HepG2 (cell line): ENCODE measurements around the gene DRC7. TPM values are rescaled to one million over a fixed set of nuclear protein-coding genes. Genes with fewer than 3 reads are reported as not detected.

Experiments
- ATAC-seq: fragments of 200-7000 bp; cut with Tn5 transposase; 3 replicates; pipeline ENCODE4 v1.9.1; 2020; ENCODE audit warnings: mild to moderate bottlenecking, moderate library complexity
- BruUV-seq: library from RNA; stranded (reverse); fragments of 400-500 nt; replicated peaks from 2 replicates; lab custom pipeline; 2021; lab: Mats Ljungman, UMichigan
- CTCF ChIA-PET: fragments of 300-600 bp; formaldehyde crosslinking; extraction: SDS; loops from one replicate; lab custom pipeline; 2021; ENCODE audit warnings: low total read pairs, inconsistent platforms, low intra/inter-chr PET ratio; lab: Yijun Ruan, JAX
- POLR2A ChIA-PET: fragments of 350-600 bp; sonication (Branson Sonifier 250); formaldehyde crosslinking; loops from one replicate; lab custom pipeline; 2020; ENCODE audit warnings: antibody characterized with exemption, inconsistent platforms; lab: Yijun Ruan, JAX
- DNase-seq: peaks from one replicate; pipeline ENCODE4 v3.0.0-alpha.2; 2015; ENCODE audit warnings: low spot score
- FAIRE-seq: peaks from 3 replicates; lab custom pipeline; 2011; peaks lifted over from hg19 to GRCh38; lab: Jason Lieb, UNC
- H2AFZ ChIP-seq: one replicate; pipeline ENCODE4 v1.6.1; 2011; ENCODE audit warnings: low read length, inconsistent platforms
- H3K27ac ChIP-seq: fragments of 300-600 bp; 3 replicates; pipeline ENCODE4 v1.8.0; 2011; ENCODE audit warnings: mixed run types, mild to moderate bottlenecking, mixed read lengths, low read length, inconsistent platforms; ENCODE audit not compliant: insufficient read depth; ENCODE audit errors: extremely low read length
- H3K27me3 ChIP-seq, 2 experiments: fragments of 200-600 bp in 1 of 2; 2 replicates in 1 of 2; 3 replicates in 1 of 2; pipeline versions ENCODE4 v1.6.0 to v1.8.0; 2011; ENCODE audit warnings: low read length in 2 of 2, mild to moderate bottlenecking in 2 of 2, moderate library complexity in 2 of 2, inconsistent platforms in 1 of 2; ENCODE audit not compliant: insufficient read depth in 2 of 2, control insufficient read depth in 1 of 2
- H3K36me3 ChIP-seq, 2 experiments: fragments of 200-600 bp in 1 of 2; replicated peaks in 1 of 2; 2 replicates in 1 of 2; 3 replicates in 1 of 2; pipeline versions ENCODE4 v1.5.1 to v1.8.0; 2011; ENCODE audit warnings: low read length in 2 of 2, inconsistent platforms in 1 of 2; ENCODE audit not compliant: insufficient read depth in 2 of 2, control insufficient read depth in 1 of 2
- H3K4me1 ChIP-seq: 2 replicates; pipeline ENCODE4 v1.5.1; 2012; ENCODE audit warnings: low read length, inconsistent platforms; ENCODE audit not compliant: insufficient read depth
- H3K4me2 ChIP-seq: 2 replicates; pipeline ENCODE4 v1.6.0; 2011; ENCODE audit warnings: low read depth, low read length, inconsistent platforms
- H3K4me3 ChIP-seq, 3 experiments: fragments of 200-600 bp in 1 of 3; sonication (generic), shearing (Covaris generic) in 1 of 3; replicated peaks in 1 of 3; 2 replicates each; pipeline ENCODE4 v1.5.1; 2011 to 2016; ENCODE audit warnings: low read length in 3 of 3, inconsistent platforms in 2 of 3, low read depth in 2 of 3, mild to moderate bottlenecking in 2 of 3, control low read depth in 1 of 3, mixed read lengths in 1 of 3; ENCODE audit not compliant: insufficient read depth in 1 of 3
- H3K79me2 ChIP-seq: one replicate; pipeline ENCODE4 v1.6.1; 2011; ENCODE audit warnings: low read length, inconsistent platforms; ENCODE audit not compliant: insufficient read depth
- H3K9ac ChIP-seq: 2 replicates; pipeline ENCODE4 v1.6.0; 2011; ENCODE audit warnings: mild to moderate bottlenecking, low read depth, low read length, inconsistent platforms; ENCODE audit not compliant: insufficient read depth
- H3K9me3 ChIP-seq: 2 replicates; pipeline ENCODE4 v1.5.1; 2012; ENCODE audit warnings: mild to moderate bottlenecking, low read length
- H4K20me1 ChIP-seq: 2 replicates; pipeline ENCODE4 v1.6.0; 2011; ENCODE audit warnings: inconsistent platforms, mild to moderate bottlenecking, low read length, moderate library complexity; ENCODE audit not compliant: insufficient read depth
- BRF2 ChIP-seq: sonication (generic); formaldehyde crosslinking; IDR thresholded peaks from 2 replicates; pipeline ENCODE4 v1.8.1; 2022; ENCODE audit warnings: mild to moderate bottlenecking, missing genetic modification reagents
- HES4 ChIP-seq: sonication (generic); formaldehyde crosslinking; IDR thresholded peaks from 2 replicates; pipeline ENCODE4 v1.9.0; 2021; ENCODE audit warnings: mild to moderate bottlenecking, missing genetic modification reagents, borderline replicate concordance
- HNRNPK ChIP-seq: fragments of 200-400 bp; formaldehyde crosslinking; IDR thresholded peaks from 2 replicates; pipeline ENCODE4 v1.6.1; 2018; ENCODE audit warnings: low read length, low read depth, moderate library complexity, mild to moderate bottlenecking; ENCODE audit not compliant: poor library complexity, severe bottlenecking
- SMAD3 ChIP-seq: sonication (generic); formaldehyde crosslinking; IDR thresholded peaks from 2 replicates; pipeline ENCODE4 v1.4.0; 2020; ENCODE audit warnings: missing genetic modification reagents
- ZNF7 ChIP-seq: IDR thresholded peaks from 2 replicates; pipeline ENCODE4 v1.6.1; 2016; ENCODE audit warnings: missing biosample characterization, missing genetic modification reagents
- whole genome bisulfite sequencing: methylation state at CpG from one replicate; pipeline ENCODE4 v1.1.6; 2017; ENCODE audit warnings: low lambda C conversion rate; 5-methylcytosine and 5-hydroxymethylcytosine counted together
- in situ Hi-C: cut with HindIII; loops from 2 replicates; pipeline ENCODE4 v1.10.0; 2017; ENCODE audit warnings: low pct_unique_long_range_greater_than_20kb; ENCODE audit not compliant: extremely low pct_ligation_motif_present
- intact Hi-C: fragments of 100-400 bp; cut with micrococcal nuclease; formaldehyde crosslinking; loops from one replicate; pipeline ENCODE4 v1.10.0; 2022; ENCODE audit not compliant: unreplicated experiment
- polyA plus RNA-seq, 8 experiments: library from polyadenylated mRNA; depleted of rRNA in 3 of 8; stranded (reverse) in 7 of 8; unstranded in 1 of 8; fragments of >200 nt; fragmentation: Illumina TruSeq in 4 of 8; extraction: Trizol in 4 of 8; gene quantifications; 2 replicates each; pipeline versions ENCODE4 v1.2.1 to v1.2.3, GENCODE V29; 2011 to 2016; ENCODE audit warnings: low read depth in 4 of 8, missing spikeins in 1 of 8, mixed read lengths in 1 of 8; ENCODE audit not compliant: insufficient read depth in 1 of 8
- total RNA-seq, 5 experiments: library from RNA; depleted of rRNA; stranded (reverse); fragments of >200 nt; fragmentation: Illumina TruSeq; extraction: Trizol; gene quantifications; 2 replicates each; pipeline ENCODE4 v1.2.3, GENCODE V29; 2016; ENCODE audit warnings: low read depth in 1 of 5
- TF ChIP-seq, protein P1 (sequence below): sonication (generic); formaldehyde crosslinking; IDR thresholded peaks from 2 replicates; pipeline ENCODE4 v1.5.0; 2020; ENCODE audit warnings: mild to moderate bottlenecking, missing genetic modification reagents, borderline replicate concordance

Gene DRC7
- total and polyA plus RNA-seq, 2 of the 13 experiments (the other 11 are each of a cell fraction or from before 2014, with no cell fraction given) = 2.7 to 3.4 TPM

DNA sequence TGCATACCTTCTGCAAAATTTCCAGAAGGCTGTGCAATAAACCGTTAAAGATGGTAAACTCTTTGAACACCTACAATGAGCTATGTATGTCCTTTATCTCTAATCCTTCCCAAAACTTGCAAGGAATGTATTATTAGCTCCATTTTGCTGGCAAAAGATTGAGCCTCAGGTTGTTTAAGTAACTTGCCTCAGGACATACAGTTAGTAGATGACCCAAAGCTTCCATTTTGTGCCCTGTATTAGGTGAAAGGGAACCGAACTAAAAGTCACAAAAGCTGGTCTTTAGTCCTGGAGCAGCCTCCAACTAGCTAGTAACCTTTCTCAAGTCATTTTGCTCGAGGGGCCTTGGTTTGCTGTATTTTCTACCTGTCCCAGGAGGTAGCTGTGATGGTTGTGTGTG is 22.2 kb upstream of the DRC7 start:
- BruUV-seq = no TSS peak
- ATAC-seq = no peak
- CTCF ChIA-PET = no interaction called here

More for the DNA sequence above, 22.2 kb upstream of the DRC7 start:
- H3K4me1 ChIP-seq = peaks cover 64% of the 10 kb centered on the region
- H3K4me3 ChIP-seq = no peak overlapping the region
- no peaks in the 10 kb centered on the region for H3K79me2 ChIP-seq
- no peak overlapping the region for H3K4me2 ChIP-seq
- no peak for FAIRE-seq
- no peak overlapping the region for H3K9ac ChIP-seq
- no peaks in the 10 kb centered on the region for H3K36me3 ChIP-seq
- H3K27me3 ChIP-seq = no peaks in the 10 kb centered on the region
- H4K20me1 ChIP-seq = no peaks in the 10 kb centered on the region
- H2AFZ ChIP-seq = no peak overlapping the region
- 65% methylated on average over 3 of the region's 3 CpGs for WGBS
- intact Hi-C loops (no loop called here), in situ Hi-C loops (no loop called here)
- H3K27ac ChIP-seq = no peak overlapping the region
- DNase-seq = no peak
- H3K9me3 ChIP-seq = no peaks in the 10 kb centered on the region
- POLR2A ChIA-PET = interaction anchor here (0.7 kb wide), 1 partner anchor 31 kb away, joined by 3 read pairs; no protein-coding TSS in a partner anchor
- TF ChIP-seq, protein P1, sequence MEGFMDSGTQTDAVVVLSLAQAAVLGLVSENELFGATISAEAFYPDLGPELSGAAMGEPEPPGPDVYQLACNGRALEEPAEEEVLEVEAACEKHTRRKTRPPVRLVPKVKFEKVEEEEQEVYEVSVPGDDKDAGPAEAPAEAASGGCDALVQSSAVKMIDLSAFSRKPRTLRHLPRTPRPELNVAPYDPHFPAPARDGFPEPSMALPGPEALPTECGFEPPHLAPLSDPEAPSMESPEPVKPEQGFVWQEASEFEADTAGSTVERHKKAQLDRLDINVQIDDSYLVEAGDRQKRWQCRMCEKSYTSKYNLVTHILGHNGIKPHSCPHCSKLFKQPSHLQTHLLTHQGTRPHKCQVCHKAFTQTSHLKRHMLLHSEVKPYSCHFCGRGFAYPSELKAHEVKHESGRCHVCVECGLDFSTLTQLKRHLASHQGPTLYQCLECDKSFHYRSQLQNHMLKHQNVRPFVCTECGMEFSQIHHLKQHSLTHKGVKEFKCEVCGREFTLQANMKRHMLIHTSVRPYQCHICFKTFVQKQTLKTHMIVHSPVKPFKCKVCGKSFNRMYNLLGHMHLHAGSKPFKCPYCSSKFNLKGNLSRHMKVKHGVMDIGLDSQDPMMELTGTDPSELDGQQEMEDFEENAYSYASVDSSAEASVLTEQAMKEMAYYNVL (CRISPR knock-in tag) = no peak
- TF ChIP-seq BRF2 (CRISPR knock-in tag) (no peak), HES4 (no peak), HNRNPK (no peak), SMAD3 (CRISPR knock-in tag) (no peak), ZNF7 (CRISPR knock-in tag) (no peak)
